Progenitor cell of endocrine pancreas (in vitro differentiated cells): Measurements from ENCODE around the gene SETBP1. TPM values are rescaled to one million over a fixed set of nuclear protein-coding genes. Genes with fewer than 3 reads are reported as not detected.

ENCODE experiments used
- DNase-seq: peaks from one replicate; pipeline ENCODE4 v3.0.0; 2021; ENCODE audit warnings: low spot score; ENCODE audit not compliant: unreplicated experiment
- H3K27ac Mint-ChIP-seq: 2 replicates; pipeline ENCODE4 v1.8.0; 2021; ENCODE audit warnings: mild to moderate bottlenecking, moderate library complexity, mixed read lengths
- H3K27me3 Mint-ChIP-seq: 2 replicates; pipeline ENCODE4 v1.8.0; 2021; ENCODE audit warnings: mixed read lengths
- H3K36me3 Mint-ChIP-seq: 2 replicates; pipeline ENCODE4 v1.8.0; 2022; ENCODE audit warnings: mixed read lengths; ENCODE audit not compliant: insufficient read depth
- H3K4me1 Mint-ChIP-seq: 2 replicates; pipeline ENCODE4 v1.8.0; 2021; ENCODE audit warnings: low read depth, mixed read lengths
- H3K4me3 Mint-ChIP-seq: 2 replicates; pipeline ENCODE4 v1.8.0; 2021; ENCODE audit warnings: low read depth, mild to moderate bottlenecking, moderate library complexity, mixed read lengths
- H3K9me3 Mint-ChIP-seq: 2 replicates; pipeline ENCODE4 v1.8.0; 2021; ENCODE audit warnings: low read depth, mixed read lengths
- total RNA-seq: library from RNA; stranded (reverse); gene quantifications from 2 replicates; pipeline ENCODE4 v1.2.1, GENCODE V29; 2021
- TF ChIP-seq, protein P1 (sequence below): fragments of 200-600 bp; sonication (generic); IDR thresholded peaks from one replicate; pipeline ENCODE4 v1.5.0; 2021; ENCODE audit warnings: antibody characterized with exemption, mild to moderate bottlenecking; ENCODE audit not compliant: unreplicated experiment

Gene SETBP1
- total RNA-seq, 1 donor from 2014 or later: 30.8 TPM

DNA sequence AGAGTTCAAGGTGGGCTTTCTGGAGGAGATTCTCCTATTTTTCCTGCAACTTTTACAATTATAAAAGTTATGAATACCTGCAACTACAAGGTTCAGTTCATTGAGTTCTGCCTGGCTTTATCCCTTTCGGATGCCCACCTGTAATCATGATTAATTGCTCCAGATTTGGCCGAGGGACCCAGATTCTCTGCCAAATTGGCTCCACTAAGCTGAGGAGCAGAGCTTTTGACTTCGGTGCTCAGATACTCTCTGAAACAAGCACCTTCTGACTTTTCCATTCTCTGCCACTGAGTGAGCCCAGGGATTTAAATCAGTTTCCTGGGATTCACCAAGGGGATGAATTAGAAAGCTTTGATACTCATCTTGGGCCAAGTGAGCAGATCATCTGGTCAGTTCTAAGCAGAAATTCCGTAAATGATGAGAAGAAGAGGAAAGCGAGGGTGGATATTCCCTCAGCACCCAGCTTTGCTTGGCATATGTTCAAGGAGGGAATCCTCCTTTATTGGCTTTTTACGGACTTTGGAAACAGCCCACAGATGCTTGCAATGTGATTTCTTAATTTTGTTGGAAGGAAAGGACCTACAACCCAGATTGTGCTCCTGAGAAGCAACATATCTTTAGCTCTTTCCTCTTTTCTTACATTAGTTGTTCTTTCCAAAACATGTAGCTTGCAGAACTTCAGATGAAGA, 179.2 kb downstream of the SETBP1 start:
- Mint-ChIP-seq H3K4me1 (peaks cover 7% of the 10 kb centered on the region), H3K27ac (no peak overlapping the region), H3K36me3 (no peaks in the 10 kb centered on the region), H3K9me3 (no peaks in the 10 kb centered on the region), H3K27me3 (no peaks in the 10 kb centered on the region), H3K4me3 (no peak overlapping the region)
- no peak for DNase-seq
- TF ChIP-seq, protein P1, sequence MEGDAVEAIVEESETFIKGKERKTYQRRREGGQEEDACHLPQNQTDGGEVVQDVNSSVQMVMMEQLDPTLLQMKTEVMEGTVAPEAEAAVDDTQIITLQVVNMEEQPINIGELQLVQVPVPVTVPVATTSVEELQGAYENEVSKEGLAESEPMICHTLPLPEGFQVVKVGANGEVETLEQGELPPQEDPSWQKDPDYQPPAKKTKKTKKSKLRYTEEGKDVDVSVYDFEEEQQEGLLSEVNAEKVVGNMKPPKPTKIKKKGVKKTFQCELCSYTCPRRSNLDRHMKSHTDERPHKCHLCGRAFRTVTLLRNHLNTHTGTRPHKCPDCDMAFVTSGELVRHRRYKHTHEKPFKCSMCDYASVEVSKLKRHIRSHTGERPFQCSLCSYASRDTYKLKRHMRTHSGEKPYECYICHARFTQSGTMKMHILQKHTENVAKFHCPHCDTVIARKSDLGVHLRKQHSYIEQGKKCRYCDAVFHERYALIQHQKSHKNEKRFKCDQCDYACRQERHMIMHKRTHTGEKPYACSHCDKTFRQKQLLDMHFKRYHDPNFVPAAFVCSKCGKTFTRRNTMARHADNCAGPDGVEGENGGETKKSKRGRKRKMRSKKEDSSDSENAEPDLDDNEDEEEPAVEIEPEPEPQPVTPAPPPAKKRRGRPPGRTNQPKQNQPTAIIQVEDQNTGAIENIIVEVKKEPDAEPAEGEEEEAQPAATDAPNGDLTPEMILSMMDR: no peak

DNA sequence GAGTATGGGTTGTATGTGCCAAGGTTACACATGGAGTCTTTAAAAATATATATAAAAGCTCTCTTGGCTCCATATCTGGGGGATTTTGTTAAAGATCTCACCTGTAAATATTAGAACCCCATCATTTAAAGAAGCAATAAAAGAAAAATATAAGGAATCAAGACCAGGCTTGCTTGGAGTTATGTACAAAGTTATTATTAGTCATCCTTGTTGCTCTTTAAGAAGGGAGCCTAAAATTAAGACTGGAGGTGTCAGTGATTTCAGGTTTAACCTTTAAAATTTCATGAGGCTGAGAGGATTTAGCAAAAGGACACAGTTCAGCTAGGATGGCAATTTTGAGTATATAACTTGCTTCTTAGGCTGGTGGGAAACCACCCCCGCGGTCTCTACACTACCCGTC, 181.4 kb downstream of the SETBP1 start:
- Mint-ChIP-seq H3K4me3 (no peak overlapping the region), H3K36me3 (no peaks in the 10 kb centered on the region), H3K27me3 (no peaks in the 10 kb centered on the region), H3K4me1 (peaks cover 10% of the 10 kb centered on the region), H3K9me3 (no peaks in the 10 kb centered on the region), H3K27ac (no peak overlapping the region)
- no peak for DNase-seq
- TF ChIP-seq, protein P1: no peak

DNA sequence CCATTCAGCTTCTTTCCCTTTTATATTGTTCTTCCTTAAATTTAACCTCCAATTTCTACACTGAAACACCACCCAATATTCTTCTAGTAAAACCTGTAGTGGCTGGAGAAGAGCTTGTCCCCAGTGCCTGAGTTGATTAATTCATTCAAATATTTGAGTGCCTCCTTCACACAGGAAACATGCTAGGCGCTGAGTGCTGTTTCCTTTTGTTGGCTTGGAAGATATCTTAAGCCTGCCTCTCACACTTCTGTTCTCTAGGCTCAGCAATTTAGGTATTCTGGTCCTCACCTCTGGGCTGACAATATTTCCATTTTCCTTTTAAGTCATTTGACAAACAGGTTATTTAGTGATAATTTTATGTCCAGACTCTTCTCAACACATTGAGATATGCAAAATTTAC, 185.4 kb downstream of the SETBP1 start:
- Mint-ChIP-seq H3K4me1 (peaks cover 24% of the 10 kb centered on the region), H3K9me3 (no peaks in the 10 kb centered on the region), H3K27me3 (no peaks in the 10 kb centered on the region)

DNA sequence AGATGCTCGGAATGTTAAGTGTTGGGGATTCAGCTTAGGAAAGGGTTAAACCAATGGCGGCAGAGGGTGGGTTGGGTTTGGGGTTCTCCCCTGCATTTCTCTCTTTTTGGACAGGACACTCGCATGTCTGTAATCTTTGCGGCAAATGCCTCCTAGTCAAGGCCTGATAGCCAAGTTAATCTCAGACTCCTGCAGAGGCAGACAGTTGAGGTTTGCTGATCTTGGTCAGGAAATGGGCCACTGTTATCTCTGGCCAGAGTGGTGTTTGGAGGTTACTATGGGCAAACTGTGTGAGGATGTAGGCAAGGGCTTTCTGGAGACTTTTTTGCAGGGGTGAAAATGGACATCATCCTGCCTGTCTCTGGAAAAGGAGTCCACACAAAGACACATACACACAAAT, 188.8 kb downstream of the SETBP1 start:
- Mint-ChIP-seq H3K4me1 (peaks cover 17% of the 10 kb centered on the region), H3K27me3 (no peaks in the 10 kb centered on the region), H3K27ac (peak overlapping the region; percentile 55), H3K36me3 (peaks cover 4% of the 10 kb centered on the region), H3K9me3 (no peaks in the 10 kb centered on the region), H3K4me3 (no peak overlapping the region)
- TF ChIP-seq, protein P1: no peak
- DNase-seq: no peak

More for the DNA sequence above, 185.4 kb downstream of the SETBP1 start:
- H3K4me3 Mint-ChIP-seq: no peak overlapping the region
- TF ChIP-seq, protein P1: no peak
- no peak for DNase-seq
- H3K27ac Mint-ChIP-seq: no peak overlapping the region
- peaks cover 2% of the 10 kb centered on the region for H3K36me3 Mint-ChIP-seq

DNA sequence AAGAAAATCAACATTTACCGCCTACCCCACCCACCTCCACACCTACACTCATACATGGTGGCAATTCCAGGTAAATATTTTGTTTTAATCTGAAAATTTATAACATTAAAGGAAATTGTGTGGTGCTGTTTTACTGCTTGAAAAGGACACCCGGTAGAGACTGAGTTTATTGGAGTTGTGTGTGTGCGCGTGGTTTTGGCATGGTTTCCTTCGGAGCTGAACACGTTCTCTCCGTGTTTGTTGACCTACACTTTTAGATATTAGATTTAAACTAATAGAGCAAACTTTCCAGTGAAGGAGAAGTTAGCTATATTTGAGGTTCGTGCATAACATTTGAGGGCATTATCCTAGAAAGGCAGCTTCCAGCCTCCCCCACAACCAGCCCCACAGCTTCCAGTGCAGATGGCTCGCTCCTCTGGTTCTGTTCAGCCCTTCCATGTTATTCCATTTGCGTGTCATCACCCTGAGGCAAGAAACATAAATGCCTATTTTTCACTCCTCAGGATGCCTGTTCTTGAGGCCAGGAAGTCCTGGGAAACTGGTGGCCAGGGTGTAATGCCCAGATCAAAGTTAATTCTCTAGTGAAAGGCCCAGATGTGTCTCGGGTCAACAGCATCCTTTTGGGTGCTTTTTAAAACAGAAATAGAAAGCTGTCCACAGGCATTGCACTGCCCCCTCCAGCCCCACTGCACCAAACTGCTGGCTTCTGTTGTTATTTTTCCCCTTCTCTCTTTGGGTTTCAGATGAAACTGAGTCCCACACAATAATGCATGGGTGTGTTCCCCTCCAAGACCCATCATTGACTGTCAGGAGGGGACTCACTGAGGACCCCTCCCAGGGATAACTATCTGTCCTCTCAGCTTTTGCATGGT, 190.2 kb downstream of the SETBP1 start:
- no peak overlapping the region for H3K4me3 Mint-ChIP-seq
- no peaks in the 10 kb centered on the region for H3K9me3 Mint-ChIP-seq
- peaks cover 5% of the 10 kb centered on the region for H3K36me3 Mint-ChIP-seq
- no peaks in the 10 kb centered on the region for H3K27me3 Mint-ChIP-seq
- H3K27ac Mint-ChIP-seq: no peak overlapping the region
- DNase-seq: no peak
- TF ChIP-seq, protein P1: no peak
- H3K4me1 Mint-ChIP-seq: peaks cover 16% of the 10 kb centered on the region
